DMS79 treated with DMSO at 0.1 percent for 48 hours (cell line): Measurements from ENCODE around the gene CCDC57.

Experiments used
- DNase-seq: peaks from one replicate; lab custom pipeline; 2025; lab: John Stamatoyannopoulos, UW

The CCDC57 gene

GRCh38 chr17:82235056-82235774 lies 22.6 kb upstream of the CCDC57 start:
- no peak for DNase-seq

- peak; percentile 7 for DNase-seq
Measured at GRCh38 chr17:82234211-82235055, 21.8 kb upstream of the CCDC57 start.

GRCh38 chr17:82232876-82233785 lies 20.5 kb upstream of the CCDC57 start:
- DNase-seq = no peak

- DNase-seq = no peak
Measured at GRCh38 chr17:82232322-82232820, 19.7 kb upstream of the CCDC57 start.

DNA sequence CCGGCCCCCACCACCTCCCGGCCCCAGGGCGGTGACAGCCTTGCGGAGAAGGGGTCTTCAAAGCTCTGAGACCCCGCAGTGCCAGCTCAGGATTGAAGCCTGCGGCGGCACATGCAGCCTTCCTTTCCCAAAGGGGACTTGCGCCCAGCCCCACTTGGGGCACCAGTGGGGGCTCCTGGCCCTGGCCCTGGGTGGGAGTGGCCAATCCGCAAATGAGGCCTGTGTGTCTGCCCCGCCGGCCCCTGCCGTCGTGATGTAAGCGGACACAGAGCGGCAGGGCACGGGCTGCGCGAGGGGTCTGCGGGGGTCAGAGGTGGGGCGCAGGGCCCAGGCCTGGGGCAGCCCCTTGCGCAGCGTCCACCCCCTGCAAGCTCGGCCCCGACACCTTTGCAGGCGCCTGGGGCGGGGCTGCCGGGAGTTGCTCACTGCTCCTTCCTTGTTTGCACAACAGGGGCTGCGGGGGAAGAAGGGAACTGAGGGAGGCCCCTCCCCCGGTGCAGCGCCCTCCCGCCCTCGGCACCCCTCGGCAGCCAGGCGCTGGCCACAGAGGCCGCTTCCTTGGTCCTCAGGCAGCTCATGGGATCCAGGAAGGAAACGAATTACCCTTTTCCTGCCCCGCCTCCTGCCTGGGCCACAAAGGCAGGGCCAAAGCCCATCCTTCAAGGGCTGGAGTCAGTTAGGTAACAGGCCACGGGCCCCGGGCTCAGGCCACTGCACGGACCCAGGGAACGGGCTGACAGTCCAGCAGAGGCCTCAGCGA lies 19.1 kb upstream of the CCDC57 start:
- DNase-seq = no peak

DNA sequence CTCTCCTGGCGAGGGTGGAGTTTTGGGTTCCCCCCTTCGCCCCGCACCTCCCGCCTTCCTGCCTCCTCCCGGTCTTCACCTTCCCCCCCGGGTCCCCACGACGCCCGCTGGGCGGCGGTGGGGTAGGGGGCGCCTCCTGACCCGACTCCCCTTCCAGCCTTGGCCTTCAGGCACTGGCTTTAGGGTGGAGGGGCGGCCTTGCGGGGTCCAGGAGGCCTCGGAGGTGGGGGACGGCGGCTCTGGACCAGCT lies 18.6 kb upstream of the CCDC57 start:
- DNase-seq = no peak

DNA sequence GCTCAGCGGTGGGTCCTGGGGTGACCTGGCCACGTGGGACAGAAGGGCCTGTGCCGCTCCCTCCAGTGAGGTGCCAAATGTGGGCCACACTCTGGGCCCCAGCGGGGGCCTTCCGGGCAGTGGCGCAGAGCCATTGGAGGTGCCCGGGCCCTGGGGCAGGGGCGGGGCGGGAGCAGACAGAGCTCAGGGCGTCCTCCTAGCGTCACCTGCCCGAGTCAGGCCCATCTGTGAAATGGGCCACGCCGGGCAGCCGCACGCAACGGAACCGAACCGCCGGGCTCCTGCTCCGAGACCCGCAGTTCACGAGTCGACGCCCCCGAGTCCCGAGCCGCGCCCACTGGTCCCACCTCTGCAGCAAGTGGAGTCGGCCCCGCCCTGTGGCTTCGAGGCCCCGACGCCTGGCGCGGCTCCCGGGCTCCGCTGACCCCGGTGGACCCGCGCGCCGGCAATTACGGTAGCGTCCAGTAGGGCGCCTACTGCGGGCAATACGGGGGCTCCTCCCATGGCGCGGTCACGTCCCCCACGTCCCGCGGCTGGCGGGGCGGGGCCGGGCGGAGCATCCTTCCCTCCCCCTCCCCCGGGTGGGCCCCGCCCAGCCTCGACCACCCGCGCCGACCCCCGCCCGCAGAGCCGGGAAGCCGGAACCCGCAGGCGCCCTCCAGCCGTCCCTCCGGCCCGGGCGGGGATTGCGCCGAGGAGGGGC lies 18.1 kb upstream of the CCDC57 start:
- no peak for DNase-seq

- no peak for DNase-seq
Measured at GRCh38 chr17:82229698-82230608, 17.3 kb upstream of the CCDC57 start.

DNA sequence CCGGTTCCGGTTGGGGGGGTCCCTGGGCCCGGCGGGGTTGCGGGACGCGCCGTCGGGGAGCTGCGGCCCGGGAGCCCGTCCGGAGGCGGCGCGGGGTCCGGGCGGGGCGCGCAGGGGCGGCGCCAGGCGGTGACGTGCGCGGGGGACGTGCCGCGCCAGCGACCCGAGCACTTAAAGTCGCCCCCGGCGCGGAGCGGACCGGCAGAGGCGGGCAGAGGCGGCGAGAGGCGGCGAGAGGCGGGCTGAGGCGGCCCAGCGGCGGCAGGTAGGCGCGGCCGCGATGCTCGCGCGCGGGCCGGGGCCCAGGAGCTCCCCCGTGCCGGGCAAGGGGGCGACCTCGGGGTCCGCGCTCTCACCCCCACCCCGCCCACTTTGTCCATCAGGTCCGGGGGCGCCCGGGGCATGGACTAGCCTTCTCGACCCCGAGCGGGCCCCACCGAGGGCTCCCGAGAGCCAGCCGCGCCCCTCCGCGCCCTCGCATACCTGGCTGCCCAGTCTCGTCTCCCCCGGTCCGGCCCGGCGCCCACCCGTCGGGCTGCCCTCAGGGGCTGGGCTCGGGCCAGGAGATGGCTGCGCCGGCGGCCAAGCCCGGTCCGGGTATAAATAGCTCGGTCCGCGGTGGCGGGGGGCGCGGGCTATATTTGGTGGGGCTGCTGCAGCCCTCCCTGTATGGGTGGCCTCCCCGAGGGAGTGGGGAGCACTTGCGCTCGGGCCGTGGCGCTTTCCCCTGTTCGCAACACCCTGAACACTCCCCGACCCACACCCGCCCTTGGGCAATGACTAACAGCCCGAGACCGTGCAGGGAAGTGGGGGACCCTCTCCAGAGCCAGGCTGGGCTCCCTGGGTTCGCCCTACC lies 16.4 kb upstream of the CCDC57 start, which contains the start of gene SLC16A3:
Gene SLC16A3, plus strand, starts transcription at position 201 of the 856 bp plus-strand sequence. CDS start 6,967 bp downstream, outside the sequence.
- no peak for DNase-seq

DNA sequence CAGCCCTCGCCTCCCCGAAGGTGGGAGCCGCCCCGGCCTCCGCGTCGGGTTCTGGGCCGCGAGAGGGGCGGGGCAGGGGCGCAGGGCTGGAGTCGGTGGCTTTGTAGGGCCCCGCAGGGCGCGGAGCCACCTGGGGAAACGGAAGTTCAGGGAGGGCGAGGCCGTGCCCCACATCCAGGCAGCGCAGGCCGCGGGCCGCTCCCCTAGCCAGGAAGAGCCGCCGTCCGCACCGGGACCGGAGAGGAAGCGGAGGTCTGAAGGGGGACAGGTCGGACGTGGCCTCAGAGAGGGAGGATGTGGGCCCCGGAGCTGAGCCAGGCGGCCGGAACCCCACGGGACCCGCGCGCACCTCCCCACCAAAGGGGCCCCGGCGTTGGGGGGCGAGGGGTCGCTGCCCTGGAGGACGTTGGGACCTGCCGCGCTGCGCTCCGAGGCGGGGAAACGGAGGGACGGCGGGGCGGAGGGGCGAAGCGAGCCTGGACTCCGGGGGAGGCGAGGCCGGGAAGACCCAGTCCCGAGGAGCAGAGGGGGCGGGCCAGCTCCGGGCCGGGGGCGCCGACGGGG lies 15.7 kb upstream of the CCDC57 start:
- no peak for DNase-seq

GRCh38 chr17:82227629-82228277 lies 15.1 kb upstream of the CCDC57 start:
- no peak for DNase-seq

DNA sequence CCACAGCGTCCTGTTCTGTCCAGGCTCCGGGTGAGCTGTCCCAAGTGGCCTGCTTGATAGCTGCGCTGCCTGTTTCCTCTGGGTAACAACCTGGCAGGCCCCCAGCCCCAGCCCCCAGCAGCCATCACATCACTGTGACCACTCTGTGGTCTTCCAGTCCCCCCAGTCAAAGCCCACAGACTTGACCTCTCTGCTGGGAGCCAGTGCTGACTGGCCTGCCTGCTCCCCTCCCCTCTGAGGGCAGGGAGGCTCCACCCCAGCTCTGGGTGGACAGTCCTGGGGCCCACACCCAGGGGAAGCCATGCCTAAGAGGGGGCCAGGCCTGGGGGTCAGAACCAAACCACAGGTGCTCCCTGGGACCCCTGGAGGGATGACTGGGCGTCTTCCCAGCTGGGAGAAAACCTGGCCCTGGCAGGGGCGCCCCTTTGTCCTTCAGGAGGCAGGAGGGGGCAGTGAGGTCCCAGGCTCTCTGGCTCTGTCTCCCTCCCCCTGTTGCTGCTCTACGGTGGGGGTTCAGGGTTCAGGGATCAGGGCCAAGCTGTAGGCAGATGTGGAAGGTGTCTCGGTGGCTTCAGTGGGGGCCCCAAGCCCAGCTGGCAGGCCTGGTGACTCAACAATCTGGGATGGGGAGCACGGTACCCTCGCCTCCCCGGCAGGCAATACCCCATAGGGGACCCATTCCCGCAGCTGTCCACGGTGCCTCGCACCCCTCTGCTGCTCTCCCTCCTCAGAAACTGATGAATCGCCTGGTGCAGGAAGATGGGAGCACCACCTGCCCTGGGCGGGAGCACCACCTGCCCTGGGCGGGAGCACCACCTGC lies 14.4 kb upstream of the CCDC57 start:
- no peak for DNase-seq

GRCh38 chr17:82226146-82226808 lies 13.6 kb upstream of the CCDC57 start:
- no peak for DNase-seq

GRCh38 chr17:82225368-82226029 lies 12.9 kb upstream of the CCDC57 start:
- DNase-seq = no peak

- no peak for DNase-seq
Measured at GRCh38 chr17:82224666-82225065, 12.0 kb upstream of the CCDC57 start.

DNA sequence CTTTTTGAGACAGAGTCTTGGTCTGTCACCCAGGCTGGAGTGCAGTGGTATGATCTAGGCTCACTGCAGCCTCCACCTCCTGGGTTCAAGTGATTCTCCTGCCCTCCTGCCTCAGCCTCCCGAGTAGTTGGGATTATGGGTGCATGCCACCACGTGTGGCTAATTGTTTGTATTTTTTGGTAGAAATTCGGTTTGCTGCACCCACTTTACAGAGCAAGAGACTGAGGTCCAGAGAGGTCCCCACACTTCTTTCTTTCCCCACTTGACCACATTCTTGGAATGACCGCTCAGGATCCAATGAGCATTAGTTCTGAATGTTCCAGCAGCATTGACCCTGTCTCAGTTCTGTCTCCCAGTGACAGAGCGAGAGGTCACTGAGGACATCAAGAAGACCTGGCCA lies 10.9 kb upstream of the CCDC57 start:
- no peak for DNase-seq
